Measurements from ENCODE around the gene SRD5A3. TPM values are rescaled to one million over a fixed set of nuclear protein-coding genes. Genes with fewer than 3 reads are reported as not detected.
"Not testable (repeated sequence)": the region's sequence is repeated elsewhere in the genome, so short reads cannot be mapped to it uniquely, and the experiment has no call there.

Gene SRD5A3
- total RNA-seq, 1 donor from 2014 or later: 74.2 TPM

DNA sequence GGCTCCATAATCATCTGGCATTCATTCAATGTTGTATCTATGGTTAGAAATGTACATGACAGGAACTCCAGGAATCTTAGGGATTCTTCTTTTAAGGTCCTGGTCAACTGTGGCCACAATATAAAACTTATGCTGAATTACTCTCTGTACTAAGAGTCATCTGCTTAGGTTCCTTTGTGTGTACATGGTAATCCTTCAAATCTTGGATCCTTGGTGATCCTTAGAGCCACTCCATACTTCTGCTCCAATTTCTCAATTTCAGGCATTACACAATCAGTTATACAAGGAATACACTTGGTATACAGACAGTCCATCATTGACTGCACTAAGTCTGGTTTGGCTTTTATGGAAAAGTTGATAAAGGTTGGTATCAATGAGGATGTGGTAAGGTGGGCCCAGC is 5.8 kb downstream of the SRD5A3 start:
- Mint-ChIP-seq H3K4me1 (ENCODE audit: unreplicated experiment) (peaks cover 22% of the 10 kb centered on the region), H3K4me3 (ENCODE audit: unreplicated experiment) (peak overlapping the region; percentile 29), H3K9me3 (ENCODE audit: unreplicated experiment) (no peaks in the 10 kb centered on the region), H3K27me3 (ENCODE audit: unreplicated experiment) (peaks cover 2% of the 10 kb centered on the region), H3K27ac (ENCODE audit: unreplicated experiment) (no peak overlapping the region), H3K36me3 (ENCODE audit: low read depth, unreplicated experiment) (peaks cover 34% of the 10 kb centered on the region)
- TF ChIP-seq, protein P1, sequence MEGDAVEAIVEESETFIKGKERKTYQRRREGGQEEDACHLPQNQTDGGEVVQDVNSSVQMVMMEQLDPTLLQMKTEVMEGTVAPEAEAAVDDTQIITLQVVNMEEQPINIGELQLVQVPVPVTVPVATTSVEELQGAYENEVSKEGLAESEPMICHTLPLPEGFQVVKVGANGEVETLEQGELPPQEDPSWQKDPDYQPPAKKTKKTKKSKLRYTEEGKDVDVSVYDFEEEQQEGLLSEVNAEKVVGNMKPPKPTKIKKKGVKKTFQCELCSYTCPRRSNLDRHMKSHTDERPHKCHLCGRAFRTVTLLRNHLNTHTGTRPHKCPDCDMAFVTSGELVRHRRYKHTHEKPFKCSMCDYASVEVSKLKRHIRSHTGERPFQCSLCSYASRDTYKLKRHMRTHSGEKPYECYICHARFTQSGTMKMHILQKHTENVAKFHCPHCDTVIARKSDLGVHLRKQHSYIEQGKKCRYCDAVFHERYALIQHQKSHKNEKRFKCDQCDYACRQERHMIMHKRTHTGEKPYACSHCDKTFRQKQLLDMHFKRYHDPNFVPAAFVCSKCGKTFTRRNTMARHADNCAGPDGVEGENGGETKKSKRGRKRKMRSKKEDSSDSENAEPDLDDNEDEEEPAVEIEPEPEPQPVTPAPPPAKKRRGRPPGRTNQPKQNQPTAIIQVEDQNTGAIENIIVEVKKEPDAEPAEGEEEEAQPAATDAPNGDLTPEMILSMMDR (IDR thresholded peaks at IDR 0.05; ENCODE audit: unreplicated experiment): no peak
- no peak for DNase-seq (ENCODE audit: low spot score)

DNA sequence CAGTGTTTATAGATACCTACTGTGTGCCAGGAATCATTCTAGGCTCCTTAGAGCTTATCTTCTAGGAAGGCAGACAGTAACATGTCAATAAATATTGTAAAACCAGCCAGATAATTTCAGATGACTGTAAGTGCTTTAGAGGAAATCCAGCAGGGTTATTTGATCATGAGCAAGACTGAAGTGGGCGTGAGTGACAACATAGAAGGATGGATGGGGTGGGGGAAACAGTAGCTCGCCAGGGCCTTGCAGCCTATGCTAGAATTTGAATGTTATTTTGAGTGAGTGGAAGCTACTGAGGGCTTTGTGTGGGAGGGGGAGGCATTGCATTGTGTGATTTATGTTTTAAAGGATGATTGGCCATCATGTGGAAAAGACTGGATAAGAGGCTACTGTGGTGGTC is 6.7 kb downstream of the SRD5A3 start:
- no peak for DNase-seq (ENCODE audit: low spot score)
- no peaks in the 10 kb centered on the region for H3K9me3 Mint-ChIP-seq (ENCODE audit: unreplicated experiment)
- H3K27me3 Mint-ChIP-seq (ENCODE audit: unreplicated experiment): peaks cover 7% of the 10 kb centered on the region
- H3K27ac Mint-ChIP-seq (ENCODE audit: unreplicated experiment): no peak overlapping the region
- H3K4me1 Mint-ChIP-seq (ENCODE audit: unreplicated experiment): peaks cover 14% of the 10 kb centered on the region
- peaks cover 40% of the 10 kb centered on the region for H3K36me3 Mint-ChIP-seq (ENCODE audit: low read depth, unreplicated experiment)
- TF ChIP-seq, protein P1 (IDR thresholded peaks at IDR 0.05; ENCODE audit: unreplicated experiment): no peak
- peak overlapping the region; percentile 12 for H3K4me3 Mint-ChIP-seq (ENCODE audit: unreplicated experiment)

DNA sequence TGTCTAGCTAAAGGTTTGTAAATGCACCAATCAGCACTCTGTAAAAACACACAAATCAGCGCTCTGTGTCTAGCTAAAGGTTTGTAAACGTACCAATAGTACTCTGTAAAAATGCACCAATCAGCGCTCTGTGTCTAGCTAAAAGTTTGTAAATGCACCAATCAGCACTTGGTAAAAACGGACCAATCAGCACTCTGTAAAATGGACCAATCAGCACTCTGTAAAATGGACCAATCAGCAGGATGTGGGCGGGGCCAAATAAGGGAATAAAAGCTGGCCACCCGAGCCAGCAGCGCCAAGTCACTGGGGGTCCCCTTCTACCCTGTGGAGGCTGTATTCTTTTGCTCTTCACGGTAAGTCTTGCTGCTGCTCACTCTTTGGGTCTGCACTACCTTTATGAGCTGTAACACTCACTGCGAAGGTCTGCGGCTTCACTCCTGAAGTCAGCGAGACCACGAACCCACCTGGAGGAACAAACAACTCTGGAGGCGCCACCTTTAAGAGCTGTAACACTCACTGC is 7.2 kb downstream of the SRD5A3 start:
- not testable (repeated sequence) for H3K27ac Mint-ChIP-seq (ENCODE audit: unreplicated experiment); H3K9me3 Mint-ChIP-seq (ENCODE audit: unreplicated experiment); DNase-seq (ENCODE audit: low spot score); H3K4me1 Mint-ChIP-seq (ENCODE audit: unreplicated experiment); H3K27me3 Mint-ChIP-seq (ENCODE audit: unreplicated experiment)
- Mint-ChIP-seq H3K4me3 (ENCODE audit: unreplicated experiment) (peak overlapping the region; percentile 15), H3K36me3 (ENCODE audit: low read depth, unreplicated experiment) (peaks cover 40% of the 10 kb centered on the region)

DNA sequence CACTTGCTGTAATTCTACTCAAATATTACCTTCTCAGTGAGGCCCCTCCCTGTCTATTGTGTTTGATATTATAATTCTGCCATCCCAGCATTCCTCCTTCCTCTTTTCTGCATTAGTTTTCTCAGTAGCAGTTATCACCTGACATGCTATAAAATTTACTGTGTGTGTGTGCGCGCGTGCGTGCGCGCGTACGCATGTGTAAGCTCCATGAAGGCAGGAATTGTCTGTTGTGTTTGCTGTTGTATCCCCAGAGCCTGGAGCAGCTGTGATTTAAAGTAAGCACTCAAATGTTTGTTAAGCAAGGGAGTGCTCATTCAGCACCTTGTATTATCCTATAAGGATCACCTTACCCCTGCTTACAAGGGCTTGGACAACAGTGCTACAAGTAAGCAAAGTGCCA is 8.6 kb downstream of the SRD5A3 start:
- DNase-seq (ENCODE audit: low spot score): no peak
- Mint-ChIP-seq H3K4me3 (ENCODE audit: unreplicated experiment) (no peak overlapping the region), H3K27me3 (ENCODE audit: unreplicated experiment) (peaks cover 7% of the 10 kb centered on the region), H3K4me1 (ENCODE audit: unreplicated experiment) (peaks cover 5% of the 10 kb centered on the region), H3K27ac (ENCODE audit: unreplicated experiment) (peak overlapping the region; percentile 34), H3K9me3 (ENCODE audit: unreplicated experiment) (no peaks in the 10 kb centered on the region), H3K36me3 (ENCODE audit: low read depth, unreplicated experiment) (peaks cover 44% of the 10 kb centered on the region)
- TF ChIP-seq, protein P1 (IDR thresholded peaks at IDR 0.05; ENCODE audit: unreplicated experiment): no peak

DNA sequence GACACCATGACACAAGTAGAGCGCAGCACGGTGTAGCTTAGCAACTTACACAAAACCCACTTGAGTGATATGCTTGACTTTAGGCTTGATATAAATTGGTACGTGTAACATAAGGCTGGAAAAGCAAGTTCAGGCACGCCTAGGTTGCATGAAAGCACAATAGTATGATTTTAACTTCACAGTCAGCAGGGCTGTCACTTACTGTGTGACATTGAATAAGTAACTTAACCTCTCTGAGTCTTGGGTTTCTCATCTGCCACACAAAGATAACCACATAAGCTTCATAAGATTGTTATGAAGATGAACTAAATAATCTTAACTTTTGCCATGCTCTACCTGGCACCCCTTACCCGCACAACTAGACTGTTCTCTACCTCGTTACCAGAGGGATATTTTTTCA is 9.5 kb downstream of the SRD5A3 start:
- Mint-ChIP-seq H3K4me3 (ENCODE audit: unreplicated experiment) (no peak overlapping the region), H3K4me1 (ENCODE audit: unreplicated experiment) (peaks cover 5% of the 10 kb centered on the region), H3K27ac (ENCODE audit: unreplicated experiment) (peak overlapping the region; percentile 18), H3K27me3 (ENCODE audit: unreplicated experiment) (peaks cover 7% of the 10 kb centered on the region), H3K36me3 (ENCODE audit: low read depth, unreplicated experiment) (peaks cover 45% of the 10 kb centered on the region), H3K9me3 (ENCODE audit: unreplicated experiment) (no peaks in the 10 kb centered on the region)
- DNase-seq (ENCODE audit: low spot score): no peak
- TF ChIP-seq, protein P1 (IDR thresholded peaks at IDR 0.05; ENCODE audit: unreplicated experiment): no peak

All from endothelial cell (in vitro differentiated cells).